Measurements from ENCODE around the gene GOLGA8A.

DNA sequence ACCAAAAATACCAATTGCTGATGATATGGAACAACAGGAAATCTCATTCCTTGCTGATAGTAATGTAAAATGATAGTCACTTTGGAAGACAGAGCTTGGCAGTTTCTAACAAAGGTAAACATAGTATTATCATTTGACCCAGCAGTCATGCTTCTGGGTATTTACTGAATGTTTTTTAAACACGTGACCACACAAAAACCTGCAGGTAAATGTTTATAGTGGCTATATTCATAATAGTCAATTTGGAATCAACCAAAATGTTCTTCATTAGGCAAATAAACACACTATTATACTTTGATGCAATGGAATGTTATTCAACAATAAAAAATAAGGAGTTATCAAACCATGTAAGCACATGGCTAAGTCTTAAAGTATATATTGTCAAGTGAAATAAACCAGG lies 24.1 kb upstream of the GOLGA8A start:
- TF ChIP-seq, protein P1, sequence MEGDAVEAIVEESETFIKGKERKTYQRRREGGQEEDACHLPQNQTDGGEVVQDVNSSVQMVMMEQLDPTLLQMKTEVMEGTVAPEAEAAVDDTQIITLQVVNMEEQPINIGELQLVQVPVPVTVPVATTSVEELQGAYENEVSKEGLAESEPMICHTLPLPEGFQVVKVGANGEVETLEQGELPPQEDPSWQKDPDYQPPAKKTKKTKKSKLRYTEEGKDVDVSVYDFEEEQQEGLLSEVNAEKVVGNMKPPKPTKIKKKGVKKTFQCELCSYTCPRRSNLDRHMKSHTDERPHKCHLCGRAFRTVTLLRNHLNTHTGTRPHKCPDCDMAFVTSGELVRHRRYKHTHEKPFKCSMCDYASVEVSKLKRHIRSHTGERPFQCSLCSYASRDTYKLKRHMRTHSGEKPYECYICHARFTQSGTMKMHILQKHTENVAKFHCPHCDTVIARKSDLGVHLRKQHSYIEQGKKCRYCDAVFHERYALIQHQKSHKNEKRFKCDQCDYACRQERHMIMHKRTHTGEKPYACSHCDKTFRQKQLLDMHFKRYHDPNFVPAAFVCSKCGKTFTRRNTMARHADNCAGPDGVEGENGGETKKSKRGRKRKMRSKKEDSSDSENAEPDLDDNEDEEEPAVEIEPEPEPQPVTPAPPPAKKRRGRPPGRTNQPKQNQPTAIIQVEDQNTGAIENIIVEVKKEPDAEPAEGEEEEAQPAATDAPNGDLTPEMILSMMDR (IDR thresholded peaks at IDR 0.05), result no peak
- TF ChIP-seq ZFX (IDR thresholded peaks at IDR 0.05; ENCODE audit: borderline replicate concordance), result no peak
